Ascending aorta (tissue), 2 donors: ENCODE results near the gene BCL2L13. TPM values are rescaled to one million over a fixed set of nuclear protein-coding genes. Genes with fewer than 3 reads are reported as not detected.
"Not testable (repeated sequence)": the region's sequence is repeated elsewhere in the genome, so short reads cannot be mapped to it uniquely, and the experiment has no call there.

ENCODE experiments used
- DNase-seq, 2 donors: peaks; one replicate each; pipeline ENCODE4 v3.0.0-alpha.2; 2019; ENCODE audit warnings: low spot score in 2 of 2
- H3K27ac ChIP-seq, 2 donors: fragments of 200-600 bp; sonication (generic); one replicate each; pipeline ENCODE4 v1.5.1; 2016 to 2017; ENCODE audit warnings: mild to moderate bottlenecking in 1 of 2
- H3K27me3 ChIP-seq: fragments of 200-600 bp; sonication (generic); one replicate; pipeline ENCODE4 v1.5.1; 2017
- H3K36me3 ChIP-seq, 2 donors: fragments of 200-600 bp; sonication (generic); one replicate each; pipeline ENCODE4 v1.5.1; 2016
- H3K4me1 ChIP-seq, 2 donors: fragments of 200-600 bp; sonication (generic); one replicate each; pipeline ENCODE4 v1.5.1; 2016 to 2017; ENCODE audit warnings: mild to moderate bottlenecking in 1 of 2
- H3K4me3 ChIP-seq, 2 donors: fragments of 200-600 bp; sonication (generic); one replicate each; pipeline ENCODE4 v1.5.1; 2016 to 2017; ENCODE audit warnings: mild to moderate bottlenecking in 1 of 2
- H3K9me3 ChIP-seq, 2 donors: fragments of 200-600 bp; sonication (generic); one replicate each; pipeline ENCODE4 v1.5.1; 2016
- intact Hi-C: fragments of 100-400 bp; cut with DNase I; formaldehyde crosslinking; loops from one replicate; pipeline ENCODE4 v1.15.1; 2023
- total RNA-seq: library from RNA; depleted of rRNA; stranded (reverse); fragments of >200 nt; gene quantifications from one replicate; pipeline ENCODE4 v1.1.0, GENCODE V29; 2016
- TF ChIP-seq, protein P1 (sequence below), 3 experiments: fragments of 200-600 bp in 2 of 3; fragments of 450-650 bp in 1 of 3; sonication (generic) in 2 of 3; IDR thresholded peaks; one replicate each; pipeline ENCODE4 v1.5.1; 2016 to 2019; ENCODE audit warnings: antibody characterized with exemption in 3 of 3, mild to moderate bottlenecking in 1 of 3, moderate library complexity in 1 of 3

Gene BCL2L13
- total RNA-seq, 1 donor from 2014 or later, result 4.6 TPM

DNA sequence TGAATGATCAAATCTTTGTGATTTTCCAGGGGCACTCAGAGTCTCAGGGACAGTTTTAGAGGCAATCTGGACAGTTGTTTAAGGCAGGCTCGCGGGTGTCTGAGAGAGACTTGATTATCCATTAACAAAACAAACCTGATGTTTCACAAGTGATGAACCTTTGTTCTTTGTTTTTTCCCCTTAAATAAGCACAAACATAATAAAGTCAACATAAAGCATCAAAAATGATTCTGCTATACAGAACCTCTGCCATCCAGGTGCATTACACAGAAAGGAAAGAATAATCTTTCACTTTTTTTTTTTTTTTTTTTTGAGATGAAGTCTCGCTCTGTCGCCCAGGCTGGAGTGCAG is 122.6 kb downstream of the BCL2L13 start:
- DNase-seq, result no peak
- intact Hi-C loops, result no loop called here
- TF ChIP-seq, protein P1, sequence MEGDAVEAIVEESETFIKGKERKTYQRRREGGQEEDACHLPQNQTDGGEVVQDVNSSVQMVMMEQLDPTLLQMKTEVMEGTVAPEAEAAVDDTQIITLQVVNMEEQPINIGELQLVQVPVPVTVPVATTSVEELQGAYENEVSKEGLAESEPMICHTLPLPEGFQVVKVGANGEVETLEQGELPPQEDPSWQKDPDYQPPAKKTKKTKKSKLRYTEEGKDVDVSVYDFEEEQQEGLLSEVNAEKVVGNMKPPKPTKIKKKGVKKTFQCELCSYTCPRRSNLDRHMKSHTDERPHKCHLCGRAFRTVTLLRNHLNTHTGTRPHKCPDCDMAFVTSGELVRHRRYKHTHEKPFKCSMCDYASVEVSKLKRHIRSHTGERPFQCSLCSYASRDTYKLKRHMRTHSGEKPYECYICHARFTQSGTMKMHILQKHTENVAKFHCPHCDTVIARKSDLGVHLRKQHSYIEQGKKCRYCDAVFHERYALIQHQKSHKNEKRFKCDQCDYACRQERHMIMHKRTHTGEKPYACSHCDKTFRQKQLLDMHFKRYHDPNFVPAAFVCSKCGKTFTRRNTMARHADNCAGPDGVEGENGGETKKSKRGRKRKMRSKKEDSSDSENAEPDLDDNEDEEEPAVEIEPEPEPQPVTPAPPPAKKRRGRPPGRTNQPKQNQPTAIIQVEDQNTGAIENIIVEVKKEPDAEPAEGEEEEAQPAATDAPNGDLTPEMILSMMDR (IDR thresholded peaks at IDR 0.05), result no peak
- Histone ChIP-seq H3K4me3 (no peak overlapping the region), H3K27ac (no peak overlapping the region), H3K9me3 (no peaks in the 10 kb centered on the region), H3K27me3 (no peaks in the 10 kb centered on the region), H3K36me3 (no peaks in the 10 kb centered on the region), H3K4me1 (no peaks in the 10 kb centered on the region)

DNA sequence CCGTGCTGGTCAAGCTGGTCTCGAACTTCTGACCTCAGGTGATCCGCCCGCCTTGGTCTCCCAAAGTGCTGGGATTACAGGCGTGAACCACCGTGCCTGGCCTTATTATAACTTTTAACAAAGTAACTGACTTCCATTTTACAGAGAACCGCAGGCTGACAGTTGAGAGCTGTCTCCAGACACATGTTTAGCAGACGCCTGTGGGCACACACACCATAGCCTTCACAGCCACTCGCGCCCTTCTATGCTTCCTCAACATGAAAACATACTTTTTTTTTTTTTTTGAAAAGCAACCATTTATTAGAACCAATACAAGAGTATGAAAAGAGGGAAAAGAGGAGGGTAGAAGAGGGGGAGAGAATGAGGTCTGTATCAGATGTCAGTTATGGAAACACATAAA is 124.9 kb downstream of the BCL2L13 start:
- H3K4me1 ChIP-seq, DNase-seq, H3K27me3 ChIP-seq, intact Hi-C loops, H3K36me3 ChIP-seq, H3K4me3 ChIP-seq, H3K27ac ChIP-seq, H3K9me3 ChIP-seq: not testable (repeated sequence)

DNA sequence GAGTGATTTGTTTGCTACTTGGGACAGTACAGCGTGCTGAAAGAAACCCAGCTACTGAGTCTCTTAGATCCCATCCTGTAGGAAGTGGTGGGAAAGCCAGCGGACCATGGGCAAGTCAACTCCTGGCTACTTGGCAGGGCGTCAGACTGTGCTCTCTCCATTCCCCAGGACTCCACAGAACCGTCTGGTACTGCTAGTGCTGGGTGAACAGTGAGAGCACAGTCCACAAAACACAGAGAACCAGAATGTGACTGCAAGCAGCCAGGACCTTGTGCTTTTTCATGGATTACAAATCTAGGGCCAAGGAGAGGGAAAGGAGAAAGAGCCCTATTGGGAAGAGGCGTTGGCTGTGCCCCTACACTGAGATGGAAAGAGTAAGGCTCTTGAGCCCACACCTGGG is 125.5 kb downstream of the BCL2L13 start:
- no peak for DNase-seq
- no peak overlapping the region for H3K4me3 ChIP-seq
- no peaks in the 10 kb centered on the region for H3K4me1 ChIP-seq
- TF ChIP-seq, protein P1 (IDR thresholded peaks at IDR 0.05), result no peak
- H3K9me3 ChIP-seq, result no peaks in the 10 kb centered on the region
- no peak overlapping the region for H3K27ac ChIP-seq
- no peaks in the 10 kb centered on the region for H3K36me3 ChIP-seq
- intact Hi-C loops, result no loop called here
- H3K27me3 ChIP-seq, result no peaks in the 10 kb centered on the region

DNA sequence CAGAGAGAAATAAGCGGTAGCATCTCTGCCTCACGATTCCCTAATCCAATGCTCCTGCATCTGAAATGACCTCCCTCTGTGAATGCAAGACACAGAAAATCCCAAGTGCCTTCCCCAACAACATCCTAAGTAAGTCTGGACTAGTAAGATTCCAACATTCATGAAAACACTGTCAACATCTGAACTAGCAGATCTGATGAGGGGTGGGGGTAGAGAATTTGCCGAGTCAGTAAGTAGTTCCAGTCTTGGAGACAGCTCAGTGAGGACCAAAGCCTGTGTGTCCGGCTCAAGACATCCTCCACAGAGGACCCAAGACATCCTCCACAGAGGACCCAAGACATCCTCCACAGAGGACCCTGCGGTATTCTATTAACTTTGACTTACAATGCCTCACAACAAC is 126.3 kb downstream of the BCL2L13 start:
- H3K27me3 ChIP-seq, DNase-seq, H3K27ac ChIP-seq, H3K9me3 ChIP-seq, H3K36me3 ChIP-seq, intact Hi-C loops, H3K4me1 ChIP-seq, H3K4me3 ChIP-seq: not testable (repeated sequence)

DNA sequence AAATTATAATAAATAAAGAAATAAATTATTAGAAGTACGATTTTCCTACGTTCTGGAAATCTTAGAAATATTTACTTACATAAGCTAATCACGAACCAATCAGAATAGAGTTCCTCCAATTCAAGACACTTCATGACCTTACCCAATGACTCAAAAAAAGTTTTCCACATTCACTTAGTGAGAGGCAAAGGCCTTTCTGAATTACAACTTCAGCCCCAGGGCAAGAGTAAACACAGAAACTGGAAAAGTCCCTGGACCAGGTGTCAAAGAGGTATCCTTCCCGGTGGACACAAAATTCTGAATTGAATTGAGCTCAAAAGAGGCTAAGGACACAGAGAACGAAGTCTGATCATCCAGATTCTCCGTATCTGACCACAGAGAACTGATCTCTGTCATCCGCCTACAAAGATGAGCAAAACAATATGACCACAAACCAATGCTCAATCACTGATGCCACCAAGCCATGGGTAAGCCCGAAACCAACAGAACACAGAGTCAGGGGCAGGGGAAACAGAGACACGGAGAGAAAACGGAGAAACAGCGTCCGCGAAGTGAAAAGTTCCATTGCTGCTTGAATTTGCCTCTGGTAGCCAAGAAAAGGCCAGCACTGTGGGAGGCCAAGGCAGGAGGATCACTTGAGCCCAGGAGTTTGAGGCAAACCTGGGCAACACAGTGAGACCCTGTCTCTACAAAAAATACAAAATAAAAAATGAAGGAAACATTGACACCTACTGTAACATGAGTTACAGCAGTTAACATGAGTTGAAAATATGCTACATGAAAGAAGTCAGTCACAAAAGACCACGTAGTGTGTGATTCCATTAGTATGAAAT is 128.9 kb downstream of the BCL2L13 start:
- TF ChIP-seq, protein P1 (IDR thresholded peaks at IDR 0.05), result no peak
- H3K27me3 ChIP-seq, result no peaks in the 10 kb centered on the region
- H3K4me3 ChIP-seq, result no peak overlapping the region
- H3K36me3 ChIP-seq, result no peaks in the 10 kb centered on the region
- no peak overlapping the region for H3K27ac ChIP-seq
- intact Hi-C loops, result no loop called here
- H3K9me3 ChIP-seq, result no peaks in the 10 kb centered on the region
- no peaks in the 10 kb centered on the region for H3K4me1 ChIP-seq
- DNase-seq, result no peak

DNA sequence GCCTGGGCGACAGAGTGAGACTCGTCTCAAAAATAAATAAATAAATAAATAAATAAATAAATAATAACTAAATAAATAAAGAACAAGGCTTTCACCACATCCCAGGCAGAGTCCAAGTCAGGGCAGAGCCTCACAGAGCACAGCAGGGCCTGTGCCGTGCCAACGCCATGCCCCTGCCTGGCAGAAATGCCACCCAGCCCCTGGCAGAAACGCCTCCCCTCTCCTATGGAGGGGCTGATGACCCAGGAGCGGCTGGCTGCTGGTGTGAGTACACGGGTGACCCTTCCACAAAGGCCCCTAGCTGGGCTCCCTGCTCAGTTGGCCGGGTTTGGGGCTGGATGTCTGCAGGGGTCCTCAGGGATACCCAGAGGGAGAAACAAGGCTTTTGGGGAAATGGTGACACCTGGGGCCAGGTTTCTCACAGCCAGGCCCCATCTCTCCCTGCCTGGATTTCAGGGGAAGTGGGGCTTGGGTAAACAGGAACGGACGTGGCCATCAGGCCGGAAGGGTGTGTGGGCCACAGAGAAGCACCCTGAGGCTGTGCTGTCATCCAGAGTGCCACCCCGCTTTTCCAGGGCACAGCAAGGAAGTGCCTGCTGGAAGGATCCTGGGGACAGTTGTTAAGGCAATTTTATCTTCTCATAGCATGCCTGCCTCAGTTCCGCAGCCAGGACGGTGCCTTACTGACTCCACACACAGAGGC is 130.6 kb downstream of the BCL2L13 start:
- no peak overlapping the region for H3K27ac ChIP-seq
- intact Hi-C loops, result no loop called here
- DNase-seq, result no peak

More for the DNA sequence above, 130.6 kb downstream of the BCL2L13 start:
- Histone ChIP-seq H3K4me1 (peaks cover 5 to 6% of the 10 kb centered on the region in 2 donors), H3K9me3 (no peaks in the 10 kb centered on the region), H3K4me3 (no peak overlapping the region), H3K36me3 (no peaks in the 10 kb centered on the region), H3K27me3 (no peaks in the 10 kb centered on the region)
- TF ChIP-seq, protein P1 (IDR thresholded peaks at IDR 0.05), result no peak
